Lower leg skin (tissue), 3 donors: ENCODE results near the gene LCLAT1.

ENCODE experiments used
- CTCF ChIP-seq, 3 donors: fragments of 450-650 bp; IDR thresholded peaks; one replicate each; pipeline ENCODE4 v1.5.1; 2016; ENCODE audit warnings: antibody characterized with exemption in 3 of 3, mild to moderate bottlenecking in 3 of 3, moderate library complexity in 2 of 3
- POLR2A ChIP-seq, 2 donors: fragments of 450-650 bp; IDR thresholded peaks; one replicate each; pipeline ENCODE4 v1.6.1; 2016 to 2017; ENCODE audit warnings: antibody characterized with exemption in 2 of 2, mild to moderate bottlenecking in 1 of 2, moderate library complexity in 1 of 2

DNA sequence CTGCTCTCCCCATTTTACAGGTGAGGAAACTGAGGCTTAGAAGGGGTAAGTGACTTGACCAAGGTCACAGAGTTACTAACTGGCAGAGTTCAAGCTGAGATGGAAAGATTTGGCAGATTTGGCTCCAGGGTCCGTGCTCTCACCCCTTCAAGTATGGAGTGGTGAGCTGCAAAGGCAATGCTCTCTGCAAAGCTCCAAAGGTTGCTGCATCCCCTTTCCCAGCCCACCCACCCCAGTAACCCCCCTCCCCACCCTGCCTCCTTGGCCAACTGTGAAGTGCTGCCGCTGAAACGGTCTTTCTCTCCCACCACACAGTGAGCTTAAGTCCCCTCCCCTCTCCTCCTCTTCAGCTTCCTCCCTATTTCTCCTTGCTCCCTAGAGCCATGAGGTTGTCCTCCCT lies 207.4 kb downstream of the LCLAT1 start:
- no peak for TF ChIP-seq CTCF (IDR thresholded peaks at IDR 0.05)
- TF ChIP-seq POLR2A (IDR thresholded peaks at IDR 0.05): no peak
